HEK293 (cell line): ENCODE data around the gene PRDX2.

ENCODE experiments used
- CTCF ChIA-PET: fragments of 350-600 bp; formaldehyde crosslinking; extraction: SDS; loops from one replicate; lab custom pipeline; 2021; ENCODE audit warnings: antibody characterized with exemption; lab: Yijun Ruan, JAX
- POLR2A ChIA-PET: fragments of 300-600 bp; formaldehyde crosslinking; extraction: SDS; loops from one replicate; lab custom pipeline; 2020; ENCODE audit warnings: antibody characterized with exemption, inconsistent platforms; lab: Yijun Ruan, JAX
- H3K27ac ChIP-seq: fragments of 200-500 bp; sonication (Bioruptor generic); 2 replicates; pipeline ENCODE4 v1.5.1; 2014; ENCODE audit warnings: low read depth, low read length, control low read depth, inconsistent platforms; ENCODE audit errors: extremely low read depth
- H3K36me3 ChIP-seq, 2 experiments: fragments of 200-500 bp in 1 of 2; sonication (Bioruptor generic) in 1 of 2; 1 replicate in 1 of 2; 2 replicates in 1 of 2; pipeline ENCODE4 v1.5.1; 2014 to 2017; ENCODE audit warnings: inconsistent platforms in 2 of 2, low read length in 2 of 2; ENCODE audit not compliant: control insufficient read depth in 2 of 2, insufficient read depth in 1 of 2
- H3K4me1 ChIP-seq: fragments of 200-500 bp; sonication (Bioruptor generic); 2 replicates; pipeline ENCODE4 v1.5.1; 2014; ENCODE audit warnings: mild to moderate bottlenecking, low read length, inconsistent platforms; ENCODE audit not compliant: control insufficient read depth, insufficient read depth
- H3K4me3 ChIP-seq: 2 replicates; pipeline ENCODE4 v1.5.1; 2011; ENCODE audit warnings: low read depth, mild to moderate bottlenecking, control low read depth, low read length, moderate library complexity
- H3K9me3 ChIP-seq: fragments of 200-500 bp; sonication (Bioruptor generic); 2 replicates; pipeline ENCODE4 v1.5.1; 2014; ENCODE audit warnings: low read depth, low read length, inconsistent platforms; ENCODE audit not compliant: control insufficient read depth, insufficient read depth
- BCL11B ChIP-seq: fragments of 450-650 bp; formaldehyde crosslinking; IDR thresholded peaks from 2 replicates; pipeline ENCODE4 v1.5.1; 2016; ENCODE audit warnings: low read depth, missing biosample characterization, missing genetic modification characterization
- EGR2 ChIP-seq: fragments of 450-650 bp; formaldehyde crosslinking; IDR thresholded peaks from 2 replicates; pipeline ENCODE4 v1.5.1; 2016; ENCODE audit warnings: low read depth, missing biosample characterization, missing genetic modification characterization
- GLI4 ChIP-seq: fragments of 450-650 bp; formaldehyde crosslinking; IDR thresholded peaks from 2 replicates; pipeline ENCODE4 v1.5.1; 2016; ENCODE audit warnings: missing biosample characterization, missing genetic modification characterization
- MEIS1 ChIP-seq: sonication (generic); formaldehyde crosslinking; IDR thresholded peaks from 2 replicates; pipeline ENCODE4 v1.8.1; 2022; ENCODE audit warnings: missing genetic modification reagents, mild to moderate bottlenecking, borderline replicate concordance
- SP7 ChIP-seq: fragments of 450-650 bp; formaldehyde crosslinking; IDR thresholded peaks from 2 replicates; pipeline ENCODE4 v1.5.1; 2016; ENCODE audit warnings: missing biosample characterization, missing genetic modification characterization
- ZBTB48 ChIP-seq: fragments of 450-650 bp; formaldehyde crosslinking; IDR thresholded peaks from 2 replicates; pipeline ENCODE4 v1.5.1; 2016; ENCODE audit warnings: missing biosample characterization, missing genetic modification characterization
- ZBTB7A ChIP-seq: fragments of 450-650 bp; formaldehyde crosslinking; IDR thresholded peaks from 2 replicates; pipeline ENCODE4 v1.5.1; 2016; ENCODE audit warnings: low read depth, missing biosample characterization, missing genetic modification characterization
- ZNF16 ChIP-seq: fragments of 450-650 bp; formaldehyde crosslinking; IDR thresholded peaks from 2 replicates; pipeline ENCODE4 v1.5.1; 2016; ENCODE audit warnings: low read depth, missing biosample characterization, missing genetic modification characterization
- ZNF174 ChIP-seq: fragments of 450-650 bp; formaldehyde crosslinking; IDR thresholded peaks from 2 replicates; pipeline ENCODE4 v1.5.0; 2017; ENCODE audit warnings: missing biosample characterization, mild to moderate bottlenecking, missing genetic modification characterization
- ZNF184 ChIP-seq: fragments of 450-650 bp; IDR thresholded peaks from 2 replicates; pipeline ENCODE4 v1.5.1; 2018; ENCODE audit warnings: missing biosample characterization, mild to moderate bottlenecking, missing genetic modification characterization
- ZNF2 ChIP-seq: fragments of 450-650 bp; formaldehyde crosslinking; IDR thresholded peaks from 2 replicates; pipeline ENCODE4 v1.5.1; 2016; ENCODE audit warnings: missing biosample characterization, missing genetic modification characterization
- ZNF350 ChIP-seq: fragments of 450-650 bp; formaldehyde crosslinking; IDR thresholded peaks from 2 replicates; pipeline ENCODE4 v1.5.0; 2017; ENCODE audit warnings: missing biosample characterization, mild to moderate bottlenecking, missing genetic modification characterization
- ZNF561 ChIP-seq: fragments of 450-650 bp; IDR thresholded peaks from 2 replicates; pipeline ENCODE4 v1.5.1; 2018; ENCODE audit warnings: missing biosample characterization, missing genetic modification characterization, borderline replicate concordance
- ZNF610 ChIP-seq: fragments of 450-650 bp; formaldehyde crosslinking; IDR thresholded peaks from 2 replicates; pipeline ENCODE4 v1.5.1; 2016; ENCODE audit warnings: missing biosample characterization, missing genetic modification characterization, borderline replicate concordance
- ZNF747 ChIP-seq: fragments of 450-650 bp; formaldehyde crosslinking; IDR thresholded peaks from 2 replicates; pipeline ENCODE4 v1.5.1; 2016; ENCODE audit warnings: missing biosample characterization, missing genetic modification characterization
- ZNF768 ChIP-seq: fragments of 450-650 bp; formaldehyde crosslinking; IDR thresholded peaks from 2 replicates; pipeline ENCODE4 v1.5.1; 2018; ENCODE audit warnings: missing biosample characterization, mild to moderate bottlenecking, missing genetic modification characterization
- ZNF777 ChIP-seq: fragments of 450-650 bp; formaldehyde crosslinking; IDR thresholded peaks from 2 replicates; pipeline ENCODE4 v1.5.1; 2017; ENCODE audit warnings: missing biosample characterization, missing genetic modification characterization, borderline replicate concordance
- ZNF791 ChIP-seq: fragments of 450-650 bp; formaldehyde crosslinking; IDR thresholded peaks from 2 replicates; pipeline ENCODE4 v1.5.1; 2016; ENCODE audit warnings: missing biosample characterization, missing genetic modification characterization
- TF ChIP-seq, protein P1 (sequence below): fragments of 450-650 bp; formaldehyde crosslinking; IDR thresholded peaks from 2 replicates; pipeline ENCODE4 v1.5.1; 2016; ENCODE audit warnings: missing biosample characterization, missing genetic modification characterization
- TF ChIP-seq, protein P2 (sequence below): fragments of 450-650 bp; formaldehyde crosslinking; IDR thresholded peaks from 2 replicates; pipeline ENCODE4 v1.5.1; 2016; ENCODE audit warnings: missing biosample characterization, missing genetic modification characterization
- TF ChIP-seq, protein P3 (sequence below): fragments of 450-650 bp; formaldehyde crosslinking; IDR thresholded peaks from 2 replicates; pipeline ENCODE4 v1.5.1; 2017; ENCODE audit warnings: missing biosample characterization, missing genetic modification characterization
- TF ChIP-seq, protein P4 (sequence below): fragments of 450-650 bp; IDR thresholded peaks from 2 replicates; pipeline ENCODE4 v1.5.1; 2018; ENCODE audit warnings: missing biosample characterization, missing genetic modification characterization
- TF ChIP-seq, protein P5 (sequence below): fragments of 450-650 bp; formaldehyde crosslinking; IDR thresholded peaks from 2 replicates; pipeline ENCODE4 v1.5.1; 2016; ENCODE audit warnings: missing biosample characterization, missing genetic modification characterization
- TF ChIP-seq, protein P6 (sequence below): fragments of 450-650 bp; formaldehyde crosslinking; IDR thresholded peaks from 2 replicates; pipeline ENCODE4 v1.5.1; 2016; ENCODE audit warnings: missing biosample characterization, missing genetic modification characterization, low read depth
- TF ChIP-seq, protein P7 (sequence below): fragments of 450-650 bp; formaldehyde crosslinking; IDR thresholded peaks from 2 replicates; pipeline ENCODE4 v1.5.1; 2016; ENCODE audit warnings: missing biosample characterization, missing genetic modification characterization

Gene PRDX2

DNA sequence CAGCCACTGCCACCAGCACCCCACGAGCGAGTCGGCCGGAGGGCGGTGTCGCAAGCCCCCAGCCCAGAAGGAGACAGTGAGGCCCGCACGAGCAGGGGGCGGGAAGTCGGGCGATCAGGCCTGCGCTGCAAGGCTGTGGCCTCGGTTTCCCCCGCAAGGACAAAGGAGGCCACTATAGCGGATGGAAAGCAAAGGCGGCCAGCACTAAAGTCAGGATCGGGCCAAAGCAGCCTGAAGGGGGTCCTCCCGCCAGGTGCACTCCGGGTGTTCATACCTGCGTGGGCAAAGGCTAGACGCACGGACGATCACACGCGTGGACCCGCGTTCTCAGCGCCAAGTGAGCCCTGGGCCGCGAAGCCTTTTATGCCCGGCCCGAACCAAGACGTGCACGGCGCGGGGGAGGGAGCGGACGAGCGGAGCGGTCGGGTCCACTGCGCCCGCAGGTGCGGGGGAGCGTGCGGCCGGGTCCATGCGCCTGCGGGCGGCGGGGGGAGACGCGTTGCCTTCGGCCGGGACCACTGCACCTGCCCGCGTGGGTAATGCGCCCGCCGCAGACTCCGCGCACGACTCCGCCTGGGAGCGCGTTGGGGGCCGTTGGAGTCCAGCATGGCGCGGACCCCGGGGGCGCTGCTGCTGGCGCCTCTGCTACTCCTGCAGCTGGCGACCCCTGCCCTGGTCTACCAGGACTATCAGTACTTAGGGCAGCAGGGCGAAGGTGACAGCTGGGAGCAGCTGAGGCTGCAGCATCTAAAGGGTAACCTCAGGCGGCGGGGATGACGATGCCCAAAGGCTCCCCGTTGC, at the start of gene PRDX2, which contains the start of gene THSD8:
Gene PRDX2, minus strand, starts transcription at position 335 of the 801 bp plus-strand sequence. CDS start 539 bp downstream, outside the sequence.
Gene THSD8, plus strand, starts transcription at position 604 of the 801 bp plus-strand sequence. Its CDS starts 3 bp downstream, at position 607.
- CTCF ChIA-PET: interaction anchor here (0.6 to 16.5 kb wide), 7 partner anchors 14 to 1984 kb away, joined by 3 to 386 read pairs (median 4); partner anchors contain the start of gene HOOK2
- TF ChIP-seq, protein P1, sequence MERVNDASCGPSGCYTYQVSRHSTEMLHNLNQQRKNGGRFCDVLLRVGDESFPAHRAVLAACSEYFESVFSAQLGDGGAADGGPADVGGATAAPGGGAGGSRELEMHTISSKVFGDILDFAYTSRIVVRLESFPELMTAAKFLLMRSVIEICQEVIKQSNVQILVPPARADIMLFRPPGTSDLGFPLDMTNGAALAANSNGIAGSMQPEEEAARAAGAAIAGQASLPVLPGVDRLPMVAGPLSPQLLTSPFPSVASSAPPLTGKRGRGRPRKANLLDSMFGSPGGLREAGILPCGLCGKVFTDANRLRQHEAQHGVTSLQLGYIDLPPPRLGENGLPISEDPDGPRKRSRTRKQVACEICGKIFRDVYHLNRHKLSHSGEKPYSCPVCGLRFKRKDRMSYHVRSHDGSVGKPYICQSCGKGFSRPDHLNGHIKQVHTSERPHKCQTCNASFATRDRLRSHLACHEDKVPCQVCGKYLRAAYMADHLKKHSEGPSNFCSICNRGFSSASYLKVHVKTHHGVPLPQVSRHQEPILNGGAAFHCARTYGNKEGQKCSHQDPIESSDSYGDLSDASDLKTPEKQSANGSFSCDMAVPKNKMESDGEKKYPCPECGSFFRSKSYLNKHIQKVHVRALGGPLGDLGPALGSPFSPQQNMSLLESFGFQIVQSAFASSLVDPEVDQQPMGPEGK (tag by site-specific recombination): peak; percentile 46; the same call in 1 of the 2 replicates
- TF ChIP-seq, protein P2, sequence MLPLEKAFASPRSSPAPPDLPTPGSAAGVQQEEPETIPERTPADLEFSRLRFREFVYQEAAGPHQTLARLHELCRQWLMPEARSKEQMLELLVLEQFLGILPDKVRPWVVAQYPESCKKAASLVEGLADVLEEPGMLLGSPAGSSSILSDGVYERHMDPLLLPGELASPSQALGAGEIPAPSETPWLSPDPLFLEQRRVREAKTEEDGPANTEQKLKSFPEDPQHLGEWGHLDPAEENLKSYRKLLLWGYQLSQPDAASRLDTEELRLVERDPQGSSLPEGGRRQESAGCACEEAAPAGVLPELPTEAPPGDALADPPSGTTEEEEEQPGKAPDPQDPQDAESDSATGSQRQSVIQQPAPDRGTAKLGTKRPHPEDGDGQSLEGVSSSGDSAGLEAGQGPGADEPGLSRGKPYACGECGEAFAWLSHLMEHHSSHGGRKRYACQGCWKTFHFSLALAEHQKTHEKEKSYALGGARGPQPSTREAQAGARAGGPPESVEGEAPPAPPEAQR (tag by site-specific recombination): 0 out of 2 replicates have a peak, but pooled peaks have one; percentile 37
- TF ChIP-seq ZNF768 (tag by site-specific recombination) (no peak), ZBTB7A (tag by site-specific recombination) (no peak), ZNF2 (tag by site-specific recombination) (peak; percentile 93), ZNF791 (tag by site-specific recombination) (no peak), ZNF174 (tag by site-specific recombination) (no peak), ZNF610 (tag by site-specific recombination) (peak; percentile 45; the same call in 1 of the 2 replicates), ZNF747 (tag by site-specific recombination) (no peak), ZNF350 (no peak), ZNF561 (tag by site-specific recombination) (peak; percentile 85), MEIS1 (CRISPR knock-in tag) (no peak), EGR2 (peak; percentile 53; the same call in 1 of the 2 replicates), BCL11B (no peak), ZNF777 (tag by site-specific recombination) (peak; percentile 45; the same call in 1 of the 2 replicates), ZBTB48 (tag by site-specific recombination) (peak; percentile 87), ZNF184 (tag by site-specific recombination) (0 out of 2 replicates have a peak, but pooled peaks have one; percentile 48), ZNF16 (tag by site-specific recombination) (no peak), GLI4 (tag by site-specific recombination) (0 out of 2 replicates have a peak, but pooled peaks have one; percentile 60), SP7 (tag by site-specific recombination) (peak; percentile 73)
- TF ChIP-seq, protein P3, sequence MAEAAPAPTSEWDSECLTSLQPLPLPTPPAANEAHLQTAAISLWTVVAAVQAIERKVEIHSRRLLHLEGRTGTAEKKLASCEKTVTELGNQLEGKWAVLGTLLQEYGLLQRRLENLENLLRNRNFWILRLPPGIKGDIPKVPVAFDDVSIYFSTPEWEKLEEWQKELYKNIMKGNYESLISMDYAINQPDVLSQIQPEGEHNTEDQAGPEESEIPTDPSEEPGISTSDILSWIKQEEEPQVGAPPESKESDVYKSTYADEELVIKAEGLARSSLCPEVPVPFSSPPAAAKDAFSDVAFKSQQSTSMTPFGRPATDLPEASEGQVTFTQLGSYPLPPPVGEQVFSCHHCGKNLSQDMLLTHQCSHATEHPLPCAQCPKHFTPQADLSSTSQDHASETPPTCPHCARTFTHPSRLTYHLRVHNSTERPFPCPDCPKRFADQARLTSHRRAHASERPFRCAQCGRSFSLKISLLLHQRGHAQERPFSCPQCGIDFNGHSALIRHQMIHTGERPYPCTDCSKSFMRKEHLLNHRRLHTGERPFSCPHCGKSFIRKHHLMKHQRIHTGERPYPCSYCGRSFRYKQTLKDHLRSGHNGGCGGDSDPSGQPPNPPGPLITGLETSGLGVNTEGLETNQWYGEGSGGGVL (tag by site-specific recombination): peak; percentile 30; the same call in 1 of the 2 replicates
- TF ChIP-seq, protein P4, sequence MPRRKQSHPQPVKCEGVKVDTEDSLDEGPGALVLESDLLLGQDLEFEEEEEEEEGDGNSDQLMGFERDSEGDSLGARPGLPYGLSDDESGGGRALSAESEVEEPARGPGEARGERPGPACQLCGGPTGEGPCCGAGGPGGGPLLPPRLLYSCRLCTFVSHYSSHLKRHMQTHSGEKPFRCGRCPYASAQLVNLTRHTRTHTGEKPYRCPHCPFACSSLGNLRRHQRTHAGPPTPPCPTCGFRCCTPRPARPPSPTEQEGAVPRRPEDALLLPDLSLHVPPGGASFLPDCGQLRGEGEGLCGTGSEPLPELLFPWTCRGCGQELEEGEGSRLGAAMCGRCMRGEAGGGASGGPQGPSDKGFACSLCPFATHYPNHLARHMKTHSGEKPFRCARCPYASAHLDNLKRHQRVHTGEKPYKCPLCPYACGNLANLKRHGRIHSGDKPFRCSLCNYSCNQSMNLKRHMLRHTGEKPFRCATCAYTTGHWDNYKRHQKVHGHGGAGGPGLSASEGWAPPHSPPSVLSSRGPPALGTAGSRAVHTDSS: peak; percentile 36; the same call in 1 of the 2 replicates
- TF ChIP-seq, protein P5, sequence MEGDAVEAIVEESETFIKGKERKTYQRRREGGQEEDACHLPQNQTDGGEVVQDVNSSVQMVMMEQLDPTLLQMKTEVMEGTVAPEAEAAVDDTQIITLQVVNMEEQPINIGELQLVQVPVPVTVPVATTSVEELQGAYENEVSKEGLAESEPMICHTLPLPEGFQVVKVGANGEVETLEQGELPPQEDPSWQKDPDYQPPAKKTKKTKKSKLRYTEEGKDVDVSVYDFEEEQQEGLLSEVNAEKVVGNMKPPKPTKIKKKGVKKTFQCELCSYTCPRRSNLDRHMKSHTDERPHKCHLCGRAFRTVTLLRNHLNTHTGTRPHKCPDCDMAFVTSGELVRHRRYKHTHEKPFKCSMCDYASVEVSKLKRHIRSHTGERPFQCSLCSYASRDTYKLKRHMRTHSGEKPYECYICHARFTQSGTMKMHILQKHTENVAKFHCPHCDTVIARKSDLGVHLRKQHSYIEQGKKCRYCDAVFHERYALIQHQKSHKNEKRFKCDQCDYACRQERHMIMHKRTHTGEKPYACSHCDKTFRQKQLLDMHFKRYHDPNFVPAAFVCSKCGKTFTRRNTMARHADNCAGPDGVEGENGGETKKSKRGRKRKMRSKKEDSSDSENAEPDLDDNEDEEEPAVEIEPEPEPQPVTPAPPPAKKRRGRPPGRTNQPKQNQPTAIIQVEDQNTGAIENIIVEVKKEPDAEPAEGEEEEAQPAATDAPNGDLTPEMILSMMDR: 0 out of 2 replicates have a peak, but pooled peaks have one; percentile 70
- TF ChIP-seq, protein P6, sequence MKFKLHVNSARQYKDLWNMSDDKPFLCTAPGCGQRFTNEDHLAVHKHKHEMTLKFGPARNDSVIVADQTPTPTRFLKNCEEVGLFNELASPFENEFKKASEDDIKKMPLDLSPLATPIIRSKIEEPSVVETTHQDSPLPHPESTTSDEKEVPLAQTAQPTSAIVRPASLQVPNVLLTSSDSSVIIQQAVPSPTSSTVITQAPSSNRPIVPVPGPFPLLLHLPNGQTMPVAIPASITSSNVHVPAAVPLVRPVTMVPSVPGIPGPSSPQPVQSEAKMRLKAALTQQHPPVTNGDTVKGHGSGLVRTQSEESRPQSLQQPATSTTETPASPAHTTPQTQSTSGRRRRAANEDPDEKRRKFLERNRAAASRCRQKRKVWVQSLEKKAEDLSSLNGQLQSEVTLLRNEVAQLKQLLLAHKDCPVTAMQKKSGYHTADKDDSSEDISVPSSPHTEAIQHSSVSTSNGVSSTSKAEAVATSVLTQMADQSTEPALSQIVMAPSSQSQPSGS (tag by site-specific recombination): no peak
- TF ChIP-seq, protein P7, sequence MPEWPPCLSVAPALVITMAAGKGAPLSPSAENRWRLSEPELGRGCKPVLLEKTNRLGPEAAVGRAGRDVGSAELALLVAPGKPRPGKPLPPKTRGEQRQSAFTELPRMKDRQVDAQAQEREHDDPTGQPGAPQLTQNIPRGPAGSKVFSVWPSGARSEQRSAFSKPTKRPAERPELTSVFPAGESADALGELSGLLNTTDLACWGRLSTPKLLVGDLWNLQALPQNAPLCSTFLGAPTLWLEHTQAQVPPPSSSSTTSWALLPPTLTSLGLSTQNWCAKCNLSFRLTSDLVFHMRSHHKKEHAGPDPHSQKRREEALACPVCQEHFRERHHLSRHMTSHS (tag by site-specific recombination): no peak

More for the DNA sequence above, at the start of gene PRDX2, which contains the start of gene THSD8:
- POLR2A ChIA-PET: interaction anchor here (0.6 to 2.8 kb wide), 3 partner anchors 10 to 962 kb away, joined by 3 to 18 read pairs (median 5); partner anchors contain the start of gene JUNB
- Histone ChIP-seq H3K36me3 (peaks cover 14 to 28% of the 10 kb centered on the region in 2 experiments; a peak in 2 of 3 replicates), H3K27ac (peak within 1 kb of the TSS; percentile 76; the same call in 1 of the 2 replicates), H3K4me1 (no peaks in the 10 kb centered on the region), H3K9me3 (no peaks in the 10 kb centered on the region), H3K4me3 (peak within 1 kb of the TSS; percentile 86)
